Activated CD4-positive, alpha-beta memory T cell treated with anti-CD3 and anti-CD28 coated beads, Interleukin-2, amount 10 ng/mL, durations not matched to agents 7 days and 5 days (primary cell): Measurements from ENCODE around the gene MATK. TPM values are rescaled to one million over a fixed set of nuclear protein-coding genes. Genes with fewer than 3 reads are reported as not detected.

ENCODE experiments used
- CTCF ChIA-PET: fragments of 350-600 bp; sonication (Branson Sonifier 250); formaldehyde crosslinking; loops from one replicate; lab custom pipeline; 2021; ENCODE audit warnings: antibody characterized with exemption, inconsistent platforms; lab: Charles Lee
- POLR2A ChIA-PET: fragments of 350-600 bp; sonication (Branson Sonifier 250); formaldehyde crosslinking; loops from one replicate; lab custom pipeline; 2021; ENCODE audit warnings: antibody characterized with exemption; lab: Charles Lee
- DNase-seq: peaks from one replicate; pipeline ENCODE4 v3.0.0-alpha.2; 2020
- H3K27ac Mint-ChIP-seq: one replicate; pipeline ENCODE4 v1.8.0; 2021; ENCODE audit warnings: mild to moderate bottlenecking, mixed read lengths
- H3K27me3 Mint-ChIP-seq: one replicate; pipeline ENCODE4 v1.8.0; 2021; ENCODE audit warnings: mixed read lengths
- H3K36me3 Mint-ChIP-seq: one replicate; pipeline ENCODE4 v1.8.0; 2021; ENCODE audit warnings: low read depth, mixed read lengths
- H3K4me1 Mint-ChIP-seq: one replicate; pipeline ENCODE4 v1.8.0; 2021; ENCODE audit warnings: mixed read lengths
- H3K4me3 Mint-ChIP-seq: one replicate; pipeline ENCODE4 v1.8.0; 2021; ENCODE audit warnings: mild to moderate bottlenecking, mixed read lengths
- H3K9me3 Mint-ChIP-seq: one replicate; pipeline ENCODE4 v1.8.0; 2021; ENCODE audit warnings: mixed read lengths
- total RNA-seq, 2 experiments: library from RNA; stranded (reverse); gene quantifications; one replicate each; pipeline ENCODE4 v1.2.3, GENCODE V29; 2021

MATK gene
- total RNA-seq, 2 experiments from 2014 or later: 13.9 to 15.9 TPM

DNA sequence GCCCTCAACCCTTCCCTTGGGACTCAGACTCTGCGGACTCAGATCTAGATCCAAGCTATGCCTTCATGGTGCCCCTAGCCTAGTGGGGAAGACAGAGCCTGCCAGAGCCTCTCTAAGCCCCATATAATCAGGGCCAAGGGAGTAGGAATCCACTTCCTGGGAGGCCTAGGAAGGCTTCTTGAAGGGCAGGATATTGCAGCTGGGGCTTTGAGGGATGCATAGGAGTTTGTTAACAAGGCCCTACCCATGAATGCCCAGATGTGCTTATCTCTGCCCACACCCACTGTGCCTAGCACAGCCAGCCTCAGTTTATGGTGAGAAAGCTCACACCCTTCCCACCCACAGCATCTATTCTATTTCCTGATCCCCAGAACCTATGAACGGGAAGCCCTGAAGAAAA is 36.0 kb downstream of the MATK start:
- H3K36me3 Mint-ChIP-seq: peaks cover 29% of the 10 kb centered on the region
- ChIA-PET CTCF (no interaction called here), POLR2A (interaction anchor here (1.5 to 3.1 kb wide), 2 partner anchors 10 to 12 kb away, joined by 6 to 14 read pairs; partner anchors contain the start of genes APBA3 and MRPL54)
- H3K27me3 Mint-ChIP-seq: no peaks in the 10 kb centered on the region
- no peak overlapping the region for H3K4me3 Mint-ChIP-seq
- H3K9me3 Mint-ChIP-seq: no peaks in the 10 kb centered on the region
- H3K27ac Mint-ChIP-seq: no peak overlapping the region
- peaks cover 6% of the 10 kb centered on the region for H3K4me1 Mint-ChIP-seq
- DNase-seq: no peak

DNA sequence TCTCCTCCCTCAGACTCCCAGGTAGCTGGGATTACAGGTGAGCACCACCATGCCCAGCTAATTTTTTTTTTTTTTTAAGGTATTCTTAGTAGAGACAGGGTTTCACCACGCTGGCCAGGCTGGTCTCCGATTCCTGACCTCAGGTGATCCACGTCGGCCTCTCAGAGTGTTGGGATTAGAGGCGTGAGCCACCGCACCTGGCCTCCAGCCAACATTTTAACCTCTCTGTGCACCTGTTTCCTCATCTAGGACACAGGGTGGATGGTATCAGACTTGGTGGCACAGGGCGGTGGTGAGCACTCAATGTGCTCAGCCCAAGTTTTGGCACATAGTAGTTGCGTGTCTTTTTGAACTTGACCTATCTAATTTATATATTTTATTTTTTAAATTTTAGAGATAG is 37.2 kb downstream of the MATK start:
- Mint-ChIP-seq H3K9me3 (no peaks in the 10 kb centered on the region), H3K27me3 (no peaks in the 10 kb centered on the region), H3K27ac (no peak overlapping the region), H3K4me3 (no peak overlapping the region), H3K36me3 (peaks cover 24% of the 10 kb centered on the region), H3K4me1 (no peaks in the 10 kb centered on the region)
- no peak for DNase-seq
- POLR2A ChIA-PET: interaction anchor here (3.1 kb wide), 1 partner anchor 13 kb away, joined by 14 read pairs; the partner anchor contains the start of genes APBA3 and MRPL54
- CTCF ChIA-PET: no interaction called here

GRCh38 chr19:3746371-3747056 is 39.7 kb downstream of the MATK start:
- no peaks in the 10 kb centered on the region for H3K4me1 Mint-ChIP-seq
- no peak for DNase-seq
- H3K9me3 Mint-ChIP-seq: no peaks in the 10 kb centered on the region
- peaks cover 12% of the 10 kb centered on the region for H3K36me3 Mint-ChIP-seq
- H3K4me3 Mint-ChIP-seq: no peak overlapping the region
- H3K27me3 Mint-ChIP-seq: no peaks in the 10 kb centered on the region
- ChIA-PET POLR2A (interaction anchor here (0.7 kb wide), 1 partner anchor 16 kb away, joined by 4 read pairs; the partner anchor contains the start of gene MRPL54), CTCF (no interaction called here)
- H3K27ac Mint-ChIP-seq: no peak overlapping the region

- ChIA-PET CTCF (no interaction called here), POLR2A (no interaction called here)
- Mint-ChIP-seq H3K27ac (no peak overlapping the region), H3K9me3 (no peaks in the 10 kb centered on the region), H3K4me3 (no peak overlapping the region), H3K4me1 (no peaks in the 10 kb centered on the region), H3K36me3 (peaks cover 8% of the 10 kb centered on the region), H3K27me3 (no peaks in the 10 kb centered on the region)
- DNase-seq: no peak
Measured at GRCh38 chr19:3745363-3746045, 40.7 kb downstream of the MATK start.

- no peaks in the 10 kb centered on the region for H3K36me3 Mint-ChIP-seq
- POLR2A ChIA-PET: interaction anchor here (1.0 kb wide), 1 partner anchor 17 kb away, joined by 3 read pairs; no protein-coding TSS in a partner anchor
- peaks cover 12% of the 10 kb centered on the region for H3K4me1 Mint-ChIP-seq
- H3K27ac Mint-ChIP-seq: no peak overlapping the region
- no peaks in the 10 kb centered on the region for H3K27me3 Mint-ChIP-seq
- H3K9me3 Mint-ChIP-seq: no peaks in the 10 kb centered on the region
- CTCF ChIA-PET: no interaction called here
- no peak for DNase-seq
- no peak overlapping the region for H3K4me3 Mint-ChIP-seq
Measured at GRCh38 chr19:3743486-3743885, 42.7 kb downstream of the MATK start.

GRCh38 chr19:3740431-3740830 is 45.8 kb downstream of the MATK start:
- Mint-ChIP-seq H3K27me3 (no peaks in the 10 kb centered on the region), H3K9me3 (no peaks in the 10 kb centered on the region), H3K27ac (no peak overlapping the region), H3K4me3 (no peak overlapping the region), H3K36me3 (no peaks in the 10 kb centered on the region), H3K4me1 (peaks cover 18% of the 10 kb centered on the region)
- no peak for DNase-seq
- ChIA-PET CTCF (no interaction called here), POLR2A (interaction anchor here (1.7 kb wide), 1 partner anchor 10 kb away, joined by 6 read pairs; no protein-coding TSS in a partner anchor)

- CTCF ChIA-PET: interaction anchor here (0.6 to 1.2 kb wide), 3 partner anchors 24 to 434 kb away, joined by 3 read pairs; partner anchors contain the start of gene MRPL54
- DNase-seq: no peak
- Mint-ChIP-seq H3K4me1 (peaks cover 18% of the 10 kb centered on the region), H3K4me3 (no peak overlapping the region), H3K27me3 (no peaks in the 10 kb centered on the region), H3K36me3 (no peaks in the 10 kb centered on the region), H3K27ac (peak overlapping the region; percentile 80), H3K9me3 (no peaks in the 10 kb centered on the region)
- POLR2A ChIA-PET: interaction anchor here (0.6 to 2.0 kb wide), 7 partner anchors 11 to 83 kb away, joined by 3 to 6 read pairs (median 4); partner anchors contain the start of genes APBA3 and MRPL54
Measured at GRCh38 chr19:3738477-3739220, 47.5 kb downstream of the MATK start.

- Mint-ChIP-seq H3K9me3 (no peaks in the 10 kb centered on the region), H3K36me3 (no peaks in the 10 kb centered on the region), H3K4me3 (no peak overlapping the region), H3K27ac (no peak overlapping the region), H3K4me1 (peaks cover 18% of the 10 kb centered on the region), H3K27me3 (no peaks in the 10 kb centered on the region)
- no peak for DNase-seq
- ChIA-PET CTCF (no interaction called here), POLR2A (interaction anchor here (2.0 kb wide), 1 partner anchor 84 kb away, joined by 5 read pairs; no protein-coding TSS in a partner anchor)
Measured at GRCh38 chr19:3737487-3738205, 48.5 kb downstream of the MATK start.

DNA sequence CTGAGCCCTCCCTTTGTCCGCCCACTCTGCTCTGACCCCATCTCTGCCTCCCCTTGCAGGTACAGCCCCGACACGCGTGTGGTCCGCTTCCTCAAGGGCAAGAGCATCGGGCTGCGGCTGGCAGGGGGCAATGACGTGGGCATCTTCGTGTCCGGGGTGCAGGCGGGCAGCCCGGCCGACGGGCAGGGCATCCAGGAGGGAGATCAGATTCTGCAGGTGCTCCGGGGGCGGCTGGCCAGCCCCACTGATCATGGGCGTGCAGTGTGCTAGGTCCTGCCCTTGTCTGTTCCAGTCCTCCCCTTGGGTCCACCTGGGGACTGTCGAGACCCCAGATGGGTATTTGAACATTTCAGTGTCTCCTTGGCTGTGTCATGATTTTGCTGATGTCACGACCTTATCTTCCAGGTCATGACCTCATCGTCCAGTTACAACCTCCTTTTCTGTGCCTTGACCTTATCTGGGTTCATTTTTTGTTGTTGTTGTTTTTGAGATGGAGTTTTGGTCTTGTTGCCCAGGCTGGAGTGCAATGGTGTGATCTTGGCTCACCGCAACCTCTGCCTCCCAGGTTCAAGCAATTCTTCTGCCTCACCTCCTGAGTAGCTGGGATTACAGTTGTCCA is 50.0 kb downstream of the MATK start:
- ChIA-PET POLR2A (no interaction called here), CTCF (no interaction called here)
- no peak for DNase-seq
- no peaks in the 10 kb centered on the region for H3K9me3 Mint-ChIP-seq
- no peaks in the 10 kb centered on the region for H3K27me3 Mint-ChIP-seq
- H3K36me3 Mint-ChIP-seq: no peaks in the 10 kb centered on the region
- no peak overlapping the region for H3K4me3 Mint-ChIP-seq
- peaks cover 18% of the 10 kb centered on the region for H3K4me1 Mint-ChIP-seq
- no peak overlapping the region for H3K27ac Mint-ChIP-seq

DNA sequence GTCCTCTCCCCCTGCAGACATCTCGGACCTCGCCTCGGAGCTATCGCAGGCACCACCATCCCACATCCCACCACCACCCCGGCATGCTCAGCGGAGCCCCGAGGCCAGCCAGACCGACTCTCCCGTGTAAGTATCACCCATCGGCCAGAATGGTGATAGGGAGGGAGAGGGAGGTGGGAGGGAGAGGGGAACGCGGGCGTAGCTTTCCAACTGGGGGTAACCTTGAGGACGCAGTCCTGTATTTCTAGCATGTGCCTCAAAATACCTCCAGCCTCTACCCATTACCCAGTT is 51.9 kb downstream of the MATK start:
- ChIA-PET CTCF (interaction anchor here (1.0 kb wide), 1 partner anchor 14 kb away, joined by 3 read pairs; no protein-coding TSS in a partner anchor), POLR2A (no interaction called here)
- Mint-ChIP-seq H3K36me3 (no peaks in the 10 kb centered on the region), H3K4me3 (no peak overlapping the region), H3K27ac (no peak overlapping the region), H3K27me3 (no peaks in the 10 kb centered on the region), H3K4me1 (peaks cover 12% of the 10 kb centered on the region), H3K9me3 (no peaks in the 10 kb centered on the region)
- no peak for DNase-seq

- H3K27me3 Mint-ChIP-seq: no peaks in the 10 kb centered on the region
- CTCF ChIA-PET: interaction anchor here (1.0 to 1.8 kb wide), 2 partner anchors 14 to 29 kb away, joined by 3 to 4 read pairs; partner anchors contain the start of gene MRPL54
Measured at GRCh38 chr19:3733549-3734309, 52.5 kb downstream of the MATK start.

More at GRCh38 chr19:3733549-3734309, 52.5 kb downstream of the MATK start:
- H3K4me3 Mint-ChIP-seq: no peak overlapping the region
- H3K36me3 Mint-ChIP-seq: no peaks in the 10 kb centered on the region
- DNase-seq: no peak
- no peak overlapping the region for H3K27ac Mint-ChIP-seq
- H3K4me1 Mint-ChIP-seq: peaks cover 8% of the 10 kb centered on the region
- POLR2A ChIA-PET: no interaction called here
- no peaks in the 10 kb centered on the region for H3K9me3 Mint-ChIP-seq
